ENCODE data around the gene PTGIS.

PTGIS gene

DNA sequence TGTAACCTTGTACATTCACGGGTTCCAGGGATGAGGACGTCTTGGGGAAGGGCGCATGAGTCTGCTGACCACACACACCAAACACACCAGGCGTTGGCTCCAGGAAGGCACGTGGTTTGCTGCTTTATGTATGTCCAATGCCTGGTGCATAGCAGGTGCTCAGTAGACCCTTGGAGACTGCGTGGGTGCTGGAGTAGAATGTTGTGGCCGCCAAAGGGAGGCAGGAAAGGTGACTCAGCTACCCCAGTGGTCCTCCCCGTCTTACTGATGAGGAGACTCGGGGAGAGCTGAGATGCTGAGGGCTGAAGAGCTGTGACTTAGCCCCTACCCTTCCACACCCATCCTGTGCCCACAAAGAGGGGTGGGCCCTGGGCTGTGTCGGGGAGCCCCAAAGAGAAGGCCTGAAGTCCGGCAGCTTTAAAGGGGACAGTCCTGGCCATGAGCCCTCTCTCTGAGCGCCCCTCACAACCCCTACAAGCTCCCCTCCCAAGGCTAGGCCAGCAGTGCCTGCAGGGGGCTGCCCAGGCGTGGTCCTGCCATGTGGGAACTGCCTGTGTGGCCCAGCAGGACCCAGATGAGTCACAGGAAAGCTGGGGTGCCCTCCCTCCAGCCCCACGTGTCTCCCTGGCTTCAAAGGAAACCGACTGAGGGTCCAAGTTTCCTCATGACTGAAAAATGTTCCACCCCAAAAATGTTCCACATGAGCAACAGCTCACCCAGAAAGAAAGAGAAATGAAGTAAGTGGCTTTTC, 28.0 kb upstream of the PTGIS start:
- DNase-seq: peak; percentile 33

DNA sequence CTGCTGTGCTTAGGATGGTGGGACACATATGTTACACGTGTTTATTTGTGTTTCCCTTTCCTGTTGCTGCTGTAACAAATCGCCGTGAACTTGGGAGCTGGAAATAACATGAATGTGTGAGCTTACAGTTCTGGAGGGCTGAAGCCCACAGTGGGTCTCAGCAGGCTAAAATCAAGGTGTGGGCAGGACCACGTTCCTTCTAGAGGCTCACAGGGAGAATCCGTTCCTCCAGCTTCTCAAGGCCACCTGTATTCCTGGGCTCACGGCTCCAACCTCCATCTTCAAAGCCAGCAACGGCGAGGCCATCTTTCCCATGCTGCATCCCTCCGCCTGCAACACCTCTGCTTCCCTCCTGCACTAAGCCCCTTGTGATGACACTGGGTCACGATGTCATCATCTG, 27.4 kb upstream of the PTGIS start:
- no peak for DNase-seq

DNA sequence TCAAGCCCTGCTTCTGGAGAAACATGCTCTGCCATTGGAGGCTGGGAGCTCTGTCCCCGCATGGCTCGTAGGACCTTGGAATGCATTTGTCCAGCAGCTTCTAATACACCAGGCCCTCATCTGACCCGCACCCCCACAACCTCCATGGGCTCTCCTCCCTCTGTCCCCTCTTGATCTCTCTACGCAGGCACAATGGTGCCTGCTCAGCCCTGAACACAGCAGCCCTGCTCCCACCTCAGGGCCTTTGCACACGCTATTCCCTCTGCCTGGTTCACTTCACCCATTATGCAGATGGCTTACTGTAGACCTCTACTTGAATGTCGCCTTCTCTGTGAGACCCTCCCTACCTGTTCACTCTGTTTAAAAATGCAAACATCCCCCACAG, 27.0 kb upstream of the PTGIS start:
- no peak for DNase-seq

DNA sequence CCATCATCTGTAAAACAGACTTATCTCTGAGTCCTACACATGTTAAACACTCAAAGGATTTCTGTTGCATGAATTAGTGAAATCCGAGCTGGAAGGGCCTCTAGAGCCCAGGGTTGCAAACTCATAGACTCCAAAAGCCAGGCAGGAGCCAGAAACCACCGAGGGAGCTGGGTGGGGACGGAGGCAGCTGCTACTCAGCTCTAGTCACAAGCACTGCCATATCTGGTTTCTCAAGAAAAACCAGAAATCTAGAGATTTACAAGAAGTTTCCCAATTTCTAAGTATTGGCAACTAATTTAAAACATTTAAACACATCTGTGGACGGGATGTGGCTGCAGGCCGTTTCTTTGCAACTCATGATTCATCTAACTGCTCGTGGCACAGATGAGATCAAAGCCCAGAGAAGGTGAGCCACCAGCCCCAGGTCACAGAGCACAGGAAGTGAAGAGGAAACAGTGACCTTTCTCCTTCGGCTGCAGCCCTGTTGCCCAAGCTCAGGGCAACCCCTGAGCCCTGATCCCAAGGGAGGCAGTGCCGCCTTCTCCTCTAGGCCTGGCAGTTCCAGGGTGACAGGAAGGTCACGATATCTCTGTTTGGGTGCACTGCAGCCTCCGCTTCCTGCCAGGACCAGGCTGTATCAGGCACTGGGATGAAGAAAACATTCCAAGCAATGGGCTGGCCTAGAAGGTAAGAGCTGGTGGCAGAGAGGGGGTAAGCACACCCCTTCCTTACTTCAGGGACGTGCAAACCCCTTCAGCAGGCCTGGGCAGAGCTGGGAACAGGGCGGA, 26.4 kb upstream of the PTGIS start:
- peak; percentile 43 for DNase-seq

DNA sequence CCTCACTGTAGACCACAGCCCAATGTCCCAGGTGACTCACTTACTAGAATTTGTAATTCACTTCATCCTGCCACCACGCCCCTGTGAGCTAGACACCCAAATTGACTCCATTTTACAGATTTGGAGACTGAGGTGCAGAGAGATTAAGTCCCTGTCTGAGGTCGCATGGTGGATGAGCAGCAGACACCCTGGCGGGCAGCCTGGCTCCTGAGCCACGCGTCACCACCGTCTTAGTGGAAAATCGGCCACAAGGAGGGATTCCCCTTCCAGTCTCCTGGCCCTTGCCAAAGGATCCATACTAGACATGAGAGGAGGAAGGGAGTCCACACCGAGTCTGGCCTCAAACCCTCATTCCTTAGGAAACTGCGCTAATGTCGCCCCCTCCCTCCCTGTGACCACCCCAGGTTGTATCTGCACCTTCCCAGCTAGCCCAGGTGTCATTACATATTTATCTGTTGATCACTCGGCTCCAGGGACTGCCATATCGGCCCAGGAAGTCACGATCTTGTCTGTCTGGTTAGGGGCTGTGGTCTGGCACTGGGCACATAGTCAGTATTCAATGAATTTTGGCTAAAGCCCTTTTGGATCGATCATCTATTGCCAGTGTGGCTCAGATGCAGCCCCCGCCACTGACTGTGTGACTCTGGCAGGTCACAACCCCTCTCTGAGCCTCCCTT, 25.7 kb upstream of the PTGIS start:
- DNase-seq: no peak

DNA sequence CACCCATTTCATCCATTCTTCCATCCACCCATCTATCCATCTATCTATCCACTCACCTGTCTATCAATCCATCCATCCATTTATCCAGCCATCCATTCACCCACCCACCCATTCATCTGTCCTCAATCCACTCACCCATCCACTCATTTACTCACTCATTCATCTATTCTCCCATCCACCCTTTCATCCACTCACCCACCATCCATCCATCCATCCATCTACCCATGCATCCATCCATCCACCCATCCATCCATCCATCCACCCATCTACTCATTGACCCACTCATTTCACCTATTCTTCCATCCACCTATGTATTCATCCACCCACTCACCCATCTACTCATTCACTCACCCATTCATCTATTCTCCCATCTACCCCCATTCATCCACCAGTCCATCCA, 24.2 kb upstream of the PTGIS start:
- no peak for DNase-seq

DNA sequence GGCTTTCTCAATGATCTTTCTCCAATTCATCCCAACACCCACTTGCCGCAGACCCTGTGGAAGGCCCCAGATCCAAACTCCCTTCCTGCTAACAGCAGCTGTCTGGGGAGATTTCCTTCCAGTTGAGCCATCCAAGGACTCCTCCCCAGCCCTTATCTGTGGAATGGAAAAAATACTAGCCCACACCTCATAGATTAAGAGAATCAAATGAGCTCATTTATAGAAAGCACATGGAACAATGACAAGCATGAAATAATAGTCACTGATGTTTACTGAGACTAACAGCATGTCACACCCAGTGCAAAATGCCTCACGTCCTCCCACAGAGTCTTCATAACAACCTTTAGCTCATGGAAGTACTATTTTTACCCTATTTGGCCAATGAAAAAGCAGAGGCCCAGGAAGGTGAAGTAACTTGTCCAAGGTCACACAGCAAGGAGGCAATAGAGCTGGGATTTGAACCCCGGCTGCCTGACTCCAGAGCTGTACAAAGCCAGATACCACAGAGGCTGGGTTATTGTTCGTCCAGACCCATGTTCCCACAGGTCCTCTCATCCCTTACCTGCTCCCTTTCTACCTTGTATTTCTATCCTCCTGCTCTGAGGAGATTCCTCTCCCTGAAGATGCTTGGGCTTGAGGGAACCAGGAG, 23.4 kb upstream of the PTGIS start:
- no peak for DNase-seq

DNA sequence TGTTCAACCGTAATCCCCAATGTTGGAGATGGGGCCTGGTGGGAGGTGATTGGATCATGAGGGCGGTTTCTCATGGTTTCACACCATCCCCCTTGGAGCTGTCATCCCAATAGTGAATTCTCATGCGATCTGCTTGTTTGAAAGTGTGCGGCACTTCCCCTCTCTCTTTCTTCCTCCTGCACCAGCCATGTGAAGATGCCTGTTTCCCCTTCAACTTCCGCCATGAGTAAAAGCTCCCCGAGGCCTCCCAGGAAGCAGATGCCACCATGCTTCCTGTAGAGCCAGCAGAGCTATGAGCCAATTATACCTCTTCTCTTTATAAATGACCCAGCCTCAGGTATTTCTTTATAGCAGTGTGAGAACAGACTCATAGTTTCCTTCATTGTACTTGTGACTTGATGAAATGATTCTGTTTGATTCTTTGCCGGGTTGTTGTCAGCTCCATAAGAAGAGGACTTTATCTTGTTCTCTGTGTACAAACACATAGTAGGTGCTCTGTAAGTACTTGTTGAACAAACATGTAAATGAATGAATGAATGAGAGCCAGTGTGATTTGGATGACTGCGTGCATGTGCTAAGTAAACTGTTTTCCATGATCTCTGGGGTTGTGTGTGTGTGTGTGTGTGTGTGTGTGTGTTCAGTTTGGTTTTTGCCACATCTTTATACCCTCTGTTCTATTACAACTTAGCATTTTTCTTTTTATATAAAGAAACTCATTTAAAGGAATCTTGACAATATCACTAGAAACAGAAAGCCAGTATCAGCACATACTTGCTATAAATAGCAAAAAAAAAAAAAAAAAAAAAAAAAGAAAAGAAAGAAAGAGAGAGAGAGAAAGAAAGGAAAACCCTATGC, 22.5 kb upstream of the PTGIS start:
- no peak for DNase-seq

DNA sequence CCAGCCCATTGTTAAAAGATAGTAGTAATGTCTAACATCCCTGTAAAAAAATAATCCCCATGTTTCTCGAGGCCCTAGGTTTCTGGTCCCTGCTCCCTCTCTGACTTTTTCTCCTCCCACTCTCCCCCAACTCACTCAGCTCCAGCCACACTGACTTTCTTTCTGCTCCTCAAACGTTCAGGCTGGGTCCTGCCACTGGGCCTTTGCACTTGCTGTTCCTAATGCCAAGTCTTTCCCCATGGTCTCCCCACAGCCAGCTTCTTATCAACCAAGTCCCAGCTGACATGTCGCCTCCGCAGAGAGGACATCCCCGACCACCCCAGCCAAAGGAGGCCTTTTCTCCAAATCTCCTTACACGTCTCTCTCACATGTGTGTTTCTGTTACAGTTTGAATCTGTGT, 21.8 kb upstream of the PTGIS start:
- no peak for DNase-seq

DNA sequence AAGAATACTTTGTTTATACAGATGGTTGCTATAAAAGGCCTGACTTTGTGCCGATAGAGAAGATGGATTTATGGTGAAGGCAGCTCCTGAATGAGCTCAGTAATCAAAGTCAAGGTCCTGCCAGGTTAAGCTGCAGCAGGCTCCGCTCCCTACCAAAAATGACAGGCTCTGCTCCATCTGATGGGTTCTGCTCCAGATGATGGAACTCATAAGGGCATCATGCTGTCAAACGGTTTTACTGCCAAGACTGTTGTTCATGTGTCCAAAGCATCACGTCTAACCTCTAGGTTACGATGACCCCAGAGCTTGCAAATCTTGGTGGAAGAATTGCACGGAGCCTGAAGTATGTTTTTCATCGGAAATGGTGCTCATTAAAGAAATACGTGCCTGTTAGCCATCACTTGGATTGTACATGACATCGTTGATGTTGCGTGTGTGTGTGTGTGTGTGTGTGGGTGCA, 19.2 kb upstream of the PTGIS start:
- DNase-seq: no peak

DNA sequence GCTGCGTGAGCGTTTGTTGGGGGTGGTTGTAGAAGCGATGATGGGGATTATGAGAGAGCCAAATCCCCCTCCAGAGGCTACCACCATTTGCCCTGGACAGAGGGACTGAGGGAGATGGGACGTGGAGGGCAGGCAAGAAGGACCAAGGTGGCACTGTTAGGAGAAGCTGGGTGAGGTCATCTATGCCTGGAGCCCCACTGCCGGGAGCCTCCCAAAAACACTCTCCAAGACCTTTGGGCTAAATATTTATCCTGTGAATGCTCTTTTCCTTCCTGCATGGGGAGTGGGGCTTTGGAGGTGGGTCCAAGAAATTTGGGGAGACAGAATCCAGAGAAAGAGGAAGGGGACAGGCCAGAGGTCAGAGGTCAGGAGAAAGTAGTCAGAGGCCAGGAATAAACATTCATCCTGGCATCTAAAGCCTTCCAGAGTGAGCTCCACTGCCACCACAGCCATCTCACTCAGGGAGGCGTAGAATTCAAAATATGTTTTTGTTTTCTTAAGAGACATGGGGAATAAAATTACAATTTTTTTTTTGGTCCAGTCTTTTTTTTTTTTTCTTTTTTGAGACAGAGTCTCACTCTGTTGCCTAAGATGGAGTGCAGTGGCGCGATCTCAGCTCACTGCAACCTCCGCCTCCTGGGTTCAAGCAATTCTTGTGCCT, 17.8 kb upstream of the PTGIS start:
- no peak for DNase-seq

DNA sequence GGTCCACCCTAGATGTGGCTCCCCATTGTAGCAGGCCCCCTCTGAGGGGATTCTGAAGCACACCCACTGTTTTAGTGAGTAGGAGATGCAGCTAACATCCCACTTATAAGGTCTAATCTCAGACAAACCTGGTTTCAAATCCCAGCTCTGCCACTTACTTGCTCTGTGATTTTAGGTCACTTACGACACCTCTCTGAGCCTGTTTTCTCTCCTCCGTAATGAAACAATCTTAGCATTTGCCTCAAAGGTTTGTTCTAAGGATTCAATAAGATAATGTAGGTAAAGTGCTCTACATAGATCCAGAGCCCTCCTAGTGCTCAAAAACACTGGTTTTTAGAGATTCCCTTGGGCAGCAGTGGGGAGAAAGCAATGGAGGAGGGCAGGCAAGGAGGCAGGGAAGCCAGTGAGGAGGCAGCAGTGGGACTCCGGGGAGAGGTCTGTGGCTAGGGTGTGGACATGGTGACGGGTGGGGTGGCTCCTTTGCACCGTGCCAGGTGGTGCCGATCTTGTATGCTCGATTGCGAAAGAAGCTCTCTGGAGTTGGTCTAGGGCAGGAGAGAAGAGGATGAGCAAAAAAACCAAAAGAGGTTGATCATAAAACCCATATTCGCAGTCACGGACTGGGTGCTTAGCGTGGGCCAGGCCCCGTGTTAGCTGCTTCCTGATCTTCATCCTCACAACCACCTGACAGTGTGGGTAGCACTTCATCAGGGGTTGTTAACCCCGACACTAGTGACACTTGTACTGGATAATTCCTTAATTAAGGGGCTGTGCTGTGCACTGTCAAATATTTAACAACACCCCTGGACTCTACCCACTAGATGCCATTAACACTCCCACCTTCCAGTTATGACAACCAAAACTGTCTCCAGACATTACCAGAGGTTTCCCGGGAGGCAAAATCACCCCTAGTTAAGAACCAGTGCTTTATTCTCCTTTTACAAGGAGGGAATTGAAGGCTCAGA, 16.8 kb upstream of the PTGIS start:
- no peak for DNase-seq

DNA sequence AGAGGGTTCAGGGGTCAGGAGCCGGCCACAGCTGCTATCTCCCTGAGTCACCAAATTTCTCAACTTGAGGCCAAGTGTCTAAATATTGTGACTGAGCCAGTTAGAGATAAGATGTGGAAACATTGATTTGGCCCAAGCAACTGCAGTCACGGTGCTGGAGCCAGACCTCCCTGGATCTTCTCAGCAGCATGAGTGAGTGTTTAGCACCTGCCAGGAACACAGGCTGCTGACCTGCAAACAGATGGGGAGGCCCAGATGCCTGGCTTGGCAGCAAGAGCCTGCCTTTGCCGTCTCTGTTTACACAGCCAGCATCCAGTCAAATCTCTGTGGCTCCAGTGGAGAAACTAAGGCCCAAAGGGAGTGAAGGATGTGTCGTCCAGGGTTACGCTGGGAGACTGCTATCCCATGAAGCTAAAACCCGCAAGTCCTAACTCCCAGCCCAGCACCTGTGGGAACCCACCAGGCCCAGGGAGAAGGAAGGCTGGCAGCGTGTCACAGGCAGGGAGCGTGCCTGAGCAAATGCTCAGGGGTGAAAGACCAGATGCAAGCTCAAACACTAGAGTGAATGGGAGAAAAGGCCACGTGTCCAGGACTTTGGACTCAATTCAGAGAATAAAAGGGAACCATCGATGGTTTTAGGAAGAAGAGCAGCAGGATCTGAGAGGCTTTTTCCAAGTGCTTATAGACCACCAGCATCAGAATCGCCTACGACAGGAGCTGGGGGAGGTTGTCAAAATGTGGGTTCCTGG, 15.9 kb upstream of the PTGIS start:
- DNase-seq: no peak

DNA sequence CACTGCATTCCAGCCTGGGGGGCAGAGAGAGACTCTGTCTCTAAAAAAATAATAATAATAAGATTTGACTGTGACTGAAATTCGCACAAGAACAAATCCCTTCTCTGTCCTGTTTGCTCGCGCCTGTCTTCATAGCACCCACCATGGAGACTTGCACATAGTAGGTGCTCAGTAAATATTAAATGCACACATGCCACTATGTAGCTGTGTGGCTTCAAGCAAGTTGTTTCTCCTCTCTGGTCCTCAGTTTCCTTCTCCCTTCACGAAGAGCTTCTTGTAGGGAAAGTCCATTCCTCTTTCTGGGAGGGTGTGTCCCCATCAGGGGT, 15.4 kb upstream of the PTGIS start:
- DNase-seq: no peak

DNA sequence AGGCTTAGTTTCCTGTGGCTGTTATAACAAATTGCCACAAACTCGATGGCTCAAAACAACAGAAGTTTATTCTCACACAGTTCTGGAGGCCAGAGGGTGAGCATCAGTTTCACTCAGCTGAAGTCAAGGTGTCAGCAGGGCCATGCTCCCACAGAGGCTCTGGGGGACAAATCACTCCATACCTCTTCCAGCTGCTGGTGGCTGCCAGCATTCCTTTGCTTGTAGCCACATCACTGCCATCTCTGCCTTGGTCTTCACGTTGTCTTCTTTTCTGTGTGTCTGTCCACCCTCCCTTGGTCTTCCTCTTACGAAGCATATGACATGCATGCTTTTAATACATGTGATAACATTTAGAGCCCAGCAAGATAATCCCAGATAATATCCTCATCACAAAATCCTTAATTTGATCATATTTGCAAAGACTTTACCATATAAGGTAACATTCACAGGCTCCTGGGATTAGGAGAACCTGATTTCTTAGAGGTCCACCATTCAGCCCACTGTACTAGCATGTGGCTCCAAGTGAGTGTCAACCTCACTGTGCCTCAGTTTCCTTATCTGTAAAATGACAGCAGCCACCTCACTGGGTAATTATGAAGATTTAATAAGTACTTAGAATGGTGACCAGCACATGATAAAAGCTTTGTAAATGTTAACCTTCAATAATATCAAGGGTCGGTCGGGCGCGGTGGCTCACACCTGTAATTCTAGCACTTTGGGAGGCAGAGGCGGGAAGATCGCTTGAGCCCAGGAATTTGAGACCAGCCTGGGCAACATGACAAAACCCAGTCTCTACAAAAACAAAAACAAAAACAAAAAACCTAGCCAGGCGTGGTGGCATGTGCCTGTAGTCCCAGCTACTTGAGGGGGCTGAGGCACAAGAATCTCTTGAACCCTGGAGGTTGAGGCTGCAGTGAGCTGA, 14.7 kb upstream of the PTGIS start:
- no peak for DNase-seq

DNA sequence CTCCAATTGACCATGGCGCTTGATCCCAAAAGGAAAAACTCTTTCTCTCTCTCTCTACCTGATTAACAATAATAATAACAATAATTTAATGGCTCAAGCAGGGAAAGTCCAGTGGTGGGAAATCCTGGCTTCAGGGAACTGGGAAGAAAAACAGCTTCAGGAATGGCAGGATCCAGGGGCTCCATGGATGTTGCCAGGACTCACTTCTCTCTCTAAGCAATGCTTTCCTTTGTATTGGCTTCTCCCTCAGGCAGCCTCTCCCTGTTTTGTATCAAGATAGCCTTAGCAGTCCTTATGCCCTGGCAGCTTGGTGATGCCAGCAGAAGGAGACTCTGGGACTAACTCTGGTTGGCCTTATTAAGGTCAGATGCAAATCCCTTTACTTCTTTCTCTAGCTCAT, 13.5 kb upstream of the PTGIS start:
- no peak for DNase-seq

DNA sequence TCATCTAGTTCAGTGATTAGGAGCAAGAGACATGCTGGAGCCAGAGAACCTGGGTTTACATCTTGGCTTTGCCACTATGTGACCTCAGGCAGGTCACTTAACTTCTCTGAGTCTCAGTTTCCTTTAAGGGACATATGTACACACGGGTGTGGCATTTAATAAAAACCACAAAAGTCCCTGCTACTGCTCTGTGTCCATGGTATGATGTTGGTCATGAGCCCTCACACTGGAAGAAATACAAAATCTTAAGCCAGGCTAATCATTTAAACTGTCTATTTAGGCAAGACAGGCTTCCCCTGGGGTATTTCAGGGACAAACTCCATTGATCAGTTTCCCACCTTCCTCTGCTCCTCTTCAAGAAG, 12.9 kb upstream of the PTGIS start:
- DNase-seq: no peak

DNA sequence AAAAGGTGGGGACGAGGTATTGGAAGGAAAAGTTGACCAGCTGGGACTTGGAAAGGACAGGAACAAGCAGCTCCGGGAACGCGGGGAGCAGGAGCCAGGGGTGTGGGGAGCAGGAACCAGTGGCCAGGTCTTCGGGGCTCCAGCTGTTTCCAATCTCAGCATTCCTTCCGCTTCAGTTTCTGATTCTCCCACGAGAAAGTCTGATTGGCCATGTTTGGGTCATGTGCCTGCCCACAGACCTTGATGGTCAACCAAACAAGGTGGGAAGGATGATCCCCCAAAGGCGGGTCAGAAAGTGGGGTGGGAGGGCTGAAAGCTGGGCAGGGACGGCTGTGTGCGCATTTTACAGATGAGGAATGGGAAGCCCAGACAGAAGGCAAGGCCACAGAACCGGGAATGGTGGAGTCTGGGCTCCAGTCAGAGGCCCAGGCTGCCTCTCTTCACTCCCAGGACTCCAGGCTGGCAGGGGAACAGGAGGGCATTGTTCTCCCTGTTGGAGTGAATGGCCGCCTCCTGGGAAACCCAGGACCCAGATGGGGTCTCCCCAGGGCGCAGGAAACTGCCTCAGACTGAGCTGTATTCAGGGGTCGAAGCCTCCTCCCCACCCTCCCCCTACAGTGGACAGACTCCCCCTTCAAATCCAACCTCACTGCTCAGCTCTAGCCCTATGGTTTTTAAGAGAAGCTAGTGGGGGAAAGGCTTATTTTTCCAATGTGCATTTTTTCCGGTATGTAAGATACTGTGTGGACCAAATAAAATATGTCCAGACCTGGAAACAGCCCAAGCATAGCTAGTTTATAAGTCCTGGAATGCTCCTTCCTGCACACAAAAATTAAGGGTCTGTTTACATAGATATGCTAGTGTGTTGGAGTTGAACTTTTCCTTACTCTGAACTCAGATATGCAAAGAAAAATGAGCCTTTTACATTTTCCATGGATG, 12.2 kb upstream of the PTGIS start:
- no peak for DNase-seq

Measured in activated gamma-delta T cell treated with Interleukin-2 at 50 U/mL for 16 hours (primary cell).